ENCODE measurements around the gene GNAZ.

The GNAZ gene

GRCh38 chr22:23035557-23036277, 34.6 kb upstream of the GNAZ start:
- CTCF ChIA-PET: no interaction called here
- POLR2A ChIA-PET: no interaction called here
- no peak for TF ChIP-seq TARDBP (IDR thresholded peaks at IDR 0.05)
- TF ChIP-seq L3MBTL2 (conservative IDR thresholded peaks at IDR 0.05): no peak
- no peak for TF ChIP-seq FOXM1 (IDR thresholded peaks at IDR 0.05; ENCODE audit: borderline replicate concordance)
- no peak for TF ChIP-seq BHLHE40 (IDR thresholded peaks at IDR 0.05; ENCODE audit: borderline replicate concordance)
- no peak for TF ChIP-seq NFRKB (IDR thresholded peaks at IDR 0.05)
- TF ChIP-seq ELF4 (IDR thresholded peaks at IDR 0.05): no peak
- TF ChIP-seq LEF1 (IDR thresholded peaks at IDR 0.05; ENCODE audit: borderline replicate concordance): no peak
- no peak for TF ChIP-seq PKNOX1 (IDR thresholded peaks at IDR 0.05)
- TF ChIP-seq SUZ12 (IDR thresholded peaks at IDR 0.05): no peak
- no peak for TF ChIP-seq ARNT (IDR thresholded peaks at IDR 0.05)
- no peak for TF ChIP-seq SP1 (IDR thresholded peaks at IDR 0.05)
- no peak for TF ChIP-seq FOXA1 (IDR thresholded peaks at IDR 0.05)
- TF ChIP-seq ZNF384 (IDR thresholded peaks at IDR 0.05): no peak
- no peak for TF ChIP-seq FOXK2 (IDR thresholded peaks at IDR 0.05)
- TF ChIP-seq HDGF (IDR thresholded peaks at IDR 0.05; ENCODE audit: borderline replicate concordance): no peak
- no peak for DNase-seq (ENCODE audit: extremely low spot score)

GRCh38 chr22:23036684-23037428, 33.5 kb upstream of the GNAZ start:
- ChIA-PET CTCF (interaction anchor here (1.2 kb wide), 1 partner anchor 8 kb away, joined by 5 read pairs; no protein-coding TSS in a partner anchor), POLR2A (interaction anchor here (1.0 kb wide), 1 partner anchor 13 kb away, joined by 3 read pairs; no protein-coding TSS in a partner anchor)
- TF ChIP-seq TARDBP (IDR thresholded peaks at IDR 0.05) (no peak), CTBP1 (IDR thresholded peaks at IDR 0.05; ENCODE audit: borderline replicate concordance) (no peak), FOXA1 (IDR thresholded peaks at IDR 0.05) (no peak), BHLHE40 (IDR thresholded peaks at IDR 0.05; ENCODE audit: borderline replicate concordance) (no peak), NFRKB (IDR thresholded peaks at IDR 0.05) (no peak), SP1 (IDR thresholded peaks at IDR 0.05) (no peak), SUZ12 (IDR thresholded peaks at IDR 0.05) (no peak), L3MBTL2 (conservative IDR thresholded peaks at IDR 0.05) (no peak), FOXK2 (IDR thresholded peaks at IDR 0.05) (no peak), FOXM1 (IDR thresholded peaks at IDR 0.05; ENCODE audit: borderline replicate concordance) (no peak), ARNT (IDR thresholded peaks at IDR 0.05) (no peak), PKNOX1 (IDR thresholded peaks at IDR 0.05) (no peak), LEF1 (IDR thresholded peaks at IDR 0.05; ENCODE audit: borderline replicate concordance) (no peak), ELF4 (IDR thresholded peaks at IDR 0.05) (no peak), HDGF (IDR thresholded peaks at IDR 0.05; ENCODE audit: borderline replicate concordance) (no peak), ZNF384 (IDR thresholded peaks at IDR 0.05) (no peak)
- DNase-seq (ENCODE audit: extremely low spot score): no peak

- ChIA-PET POLR2A (no interaction called here), CTCF (interaction anchor here (1.2 kb wide), 1 partner anchor 7 kb away, joined by 5 read pairs; no protein-coding TSS in a partner anchor)
- TF ChIP-seq LEF1 (IDR thresholded peaks at IDR 0.05; ENCODE audit: borderline replicate concordance): no peak
- TF ChIP-seq ZNF384 (IDR thresholded peaks at IDR 0.05): no peak
- TF ChIP-seq L3MBTL2 (conservative IDR thresholded peaks at IDR 0.05): no peak
- no peak for TF ChIP-seq BHLHE40 (IDR thresholded peaks at IDR 0.05; ENCODE audit: borderline replicate concordance)
- TF ChIP-seq TARDBP (IDR thresholded peaks at IDR 0.05): no peak
- TF ChIP-seq ELF4 (IDR thresholded peaks at IDR 0.05): no peak
- TF ChIP-seq SP1 (IDR thresholded peaks at IDR 0.05): no peak
- no peak for TF ChIP-seq SUZ12 (IDR thresholded peaks at IDR 0.05)
- TF ChIP-seq CTBP1 (IDR thresholded peaks at IDR 0.05; ENCODE audit: borderline replicate concordance): no peak
- no peak for TF ChIP-seq HDGF (IDR thresholded peaks at IDR 0.05; ENCODE audit: borderline replicate concordance)
- no peak for TF ChIP-seq PKNOX1 (IDR thresholded peaks at IDR 0.05)
- no peak for TF ChIP-seq FOXA1 (IDR thresholded peaks at IDR 0.05)
- no peak for TF ChIP-seq NFRKB (IDR thresholded peaks at IDR 0.05)
- no peak for TF ChIP-seq FOXK2 (IDR thresholded peaks at IDR 0.05)
- TF ChIP-seq ARNT (IDR thresholded peaks at IDR 0.05): no peak
- DNase-seq (ENCODE audit: extremely low spot score): no peak
Observed at GRCh38 chr22:23037429-23038333, 32.6 kb upstream of the GNAZ start.

GRCh38 chr22:23038334-23038642, 32.0 kb upstream of the GNAZ start:
- no peak for TF ChIP-seq HDGF (IDR thresholded peaks at IDR 0.05; ENCODE audit: borderline replicate concordance)
- TF ChIP-seq ARNT (IDR thresholded peaks at IDR 0.05): no peak
- no peak for TF ChIP-seq CTBP1 (IDR thresholded peaks at IDR 0.05; ENCODE audit: borderline replicate concordance)
- TF ChIP-seq PKNOX1 (IDR thresholded peaks at IDR 0.05): no peak
- no peak for TF ChIP-seq FOXA1 (IDR thresholded peaks at IDR 0.05)
- POLR2A ChIA-PET: no interaction called here
- no peak for DNase-seq (ENCODE audit: extremely low spot score)
- CTCF ChIA-PET: no interaction called here

Measured in HEK293T (cell line).